Measurements from ENCODE around the gene DYRK1B.

- TF ChIP-seq CTCF (IDR thresholded peaks at IDR 0.05), result no peak
- TF ChIP-seq EZH2 (IDR thresholded peaks at IDR 0.05), result no peak
- TF ChIP-seq EZH2phosphoT487 (IDR thresholded peaks at IDR 0.05), result no peak
Measured at GRCh38 chr19:39816287-39817048, 17.5 kb downstream of the DYRK1B start.

Measured in neural progenitor cell (in vitro differentiated cells).